SH-SY5Y (cell line): Measurements from ENCODE around the gene XCR1.

ENCODE experiments used
- GATA2 ChIP-seq: IDR thresholded peaks from 2 replicates; pipeline ENCODE4 v1.6.1; 2011; ENCODE audit warnings: mild to moderate bottlenecking, low read depth, low read length
- GATA3 ChIP-seq: IDR thresholded peaks from 2 replicates; pipeline ENCODE4 v1.6.1; 2011; ENCODE audit warnings: low read depth, mild to moderate bottlenecking, low read length, moderate library complexity

The XCR1 gene

DNA sequence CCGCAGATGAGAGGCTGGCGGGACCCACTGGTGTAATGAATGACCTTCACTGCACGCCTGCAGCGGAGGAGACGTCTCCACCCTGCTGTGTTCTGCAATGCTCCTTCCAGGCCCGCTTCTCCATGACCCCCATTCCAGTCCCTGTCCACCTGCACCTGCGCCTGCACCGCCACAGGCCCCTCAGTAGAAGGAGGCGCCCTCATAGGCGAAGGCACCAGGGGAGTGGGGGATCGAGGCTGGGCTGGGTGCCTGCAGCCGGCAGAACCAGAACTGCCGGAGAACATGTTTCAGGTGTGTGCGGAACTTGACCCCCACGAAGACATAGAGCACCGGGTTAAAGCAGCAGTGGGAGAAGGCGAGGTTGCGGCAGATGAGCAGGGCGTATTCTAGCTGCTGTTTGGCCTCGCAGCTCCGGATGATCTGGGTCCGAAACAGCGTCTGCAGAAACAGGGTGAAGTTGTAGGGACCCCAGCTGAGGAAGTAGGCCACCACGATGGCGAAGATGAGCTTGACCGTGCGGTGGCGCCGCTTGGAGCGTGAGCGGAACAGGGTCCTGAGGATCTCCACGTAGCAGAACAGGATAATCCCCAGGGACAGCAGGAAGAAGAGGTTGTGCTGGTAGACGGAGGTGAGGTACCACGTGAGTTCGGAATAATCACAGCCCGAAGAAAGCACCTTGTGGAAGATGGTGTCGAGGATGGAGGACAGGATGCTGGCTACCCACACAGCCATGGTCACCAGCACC is 6.3 kb downstream of the XCR1 start:
- TF ChIP-seq GATA3 (no peak), GATA2 (no peak)

DNA sequence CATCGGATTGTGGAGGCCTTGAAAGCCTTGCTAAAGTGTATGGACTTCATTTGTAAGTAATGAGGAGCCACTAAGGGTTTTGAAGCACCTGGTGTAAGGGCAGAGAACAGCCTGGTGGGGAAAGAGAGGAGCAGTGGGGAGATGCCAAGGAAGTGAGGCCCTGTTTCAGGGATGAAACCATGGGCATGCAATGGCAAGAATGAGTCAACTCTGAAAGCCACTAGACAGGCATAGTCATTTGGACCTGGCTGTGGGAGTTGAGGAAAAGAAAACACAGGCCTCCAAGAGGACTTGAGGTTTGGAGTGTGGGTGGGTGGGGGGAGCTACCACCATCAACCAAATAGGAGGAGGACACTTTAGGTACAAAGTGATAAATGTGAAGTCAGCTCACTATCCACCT is 7.6 kb downstream of the XCR1 start:
- TF ChIP-seq GATA2, result no peak
- TF ChIP-seq GATA3, result no peak

DNA sequence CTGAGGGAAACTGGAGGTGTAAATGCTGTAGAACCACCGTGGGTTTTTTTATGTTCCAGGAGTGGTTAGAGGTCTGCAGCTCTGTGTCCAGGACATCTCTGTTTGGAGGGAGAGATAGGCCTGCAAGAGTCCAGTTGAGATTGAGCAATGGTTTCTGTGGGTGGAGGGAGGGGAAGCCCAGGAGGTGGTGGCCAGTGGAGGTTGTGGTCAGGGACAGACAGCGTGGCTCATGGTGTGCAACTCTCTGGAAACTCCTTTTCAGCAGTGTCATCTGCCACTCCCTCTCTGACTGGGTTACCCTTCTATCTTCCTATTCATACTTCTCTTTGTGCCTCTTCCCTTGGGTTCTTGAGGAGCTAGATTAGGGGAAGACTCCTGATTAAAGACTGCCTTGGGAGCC is 9.6 kb downstream of the XCR1 start:
- TF ChIP-seq GATA2, result no peak
- no peak for TF ChIP-seq GATA3

DNA sequence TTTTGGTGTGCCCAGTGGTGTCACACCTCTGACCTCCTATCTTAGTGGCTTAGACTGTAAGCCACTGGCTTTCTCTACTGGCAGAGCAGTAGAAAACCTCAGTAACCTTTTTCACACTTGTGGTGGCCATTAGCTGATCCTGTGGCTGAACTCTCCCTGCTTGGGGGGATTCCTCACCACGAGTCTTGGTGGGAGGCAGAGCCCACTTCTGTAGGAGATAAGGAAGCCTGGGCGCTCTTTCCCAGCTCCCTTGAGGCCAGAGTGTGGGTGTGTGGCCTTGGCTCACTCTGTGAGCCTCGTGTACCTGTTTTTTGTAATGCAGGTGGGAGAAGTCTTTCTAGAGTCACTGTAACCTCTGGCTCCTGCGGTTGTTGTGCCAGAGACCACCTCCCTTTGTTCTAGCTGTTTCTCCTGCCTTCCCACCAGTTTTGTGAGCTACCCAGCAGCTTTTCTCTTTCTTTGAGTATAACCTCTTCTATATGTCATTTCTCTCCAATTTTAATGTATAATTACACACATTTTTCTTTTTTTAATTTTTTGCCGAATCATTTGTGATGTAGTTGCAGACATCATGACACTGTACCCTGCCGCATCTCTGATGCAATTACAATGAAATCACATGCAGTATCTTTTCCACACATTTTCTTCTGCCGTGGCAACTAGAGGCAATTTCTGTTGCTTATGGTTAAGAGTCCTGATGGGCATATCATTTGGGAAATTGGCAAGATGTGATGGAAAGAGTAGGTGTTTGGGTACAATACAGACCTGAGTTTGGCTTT is 13.8 kb downstream of the XCR1 start:
- TF ChIP-seq GATA2, result no peak
- no peak for TF ChIP-seq GATA3

DNA sequence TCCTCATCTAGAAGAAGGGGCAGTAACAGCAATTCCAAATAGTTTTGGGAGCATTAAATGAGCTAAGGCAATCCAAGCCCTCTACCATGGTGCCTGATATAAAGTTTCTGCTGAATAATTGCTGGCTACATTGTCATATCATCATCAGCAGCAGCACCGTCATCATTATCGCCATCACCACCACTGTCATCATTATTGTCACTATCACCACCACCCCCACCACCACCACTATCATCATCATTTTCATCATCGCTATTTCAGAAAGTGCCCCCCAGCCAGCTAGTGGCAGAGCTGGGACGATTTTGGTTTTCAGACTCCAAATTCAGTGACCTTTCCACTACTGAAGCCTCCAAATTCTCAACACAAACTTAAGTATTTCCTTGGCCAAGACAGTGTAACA is 15.0 kb downstream of the XCR1 start:
- TF ChIP-seq GATA3 (no peak), GATA2 (no peak)

DNA sequence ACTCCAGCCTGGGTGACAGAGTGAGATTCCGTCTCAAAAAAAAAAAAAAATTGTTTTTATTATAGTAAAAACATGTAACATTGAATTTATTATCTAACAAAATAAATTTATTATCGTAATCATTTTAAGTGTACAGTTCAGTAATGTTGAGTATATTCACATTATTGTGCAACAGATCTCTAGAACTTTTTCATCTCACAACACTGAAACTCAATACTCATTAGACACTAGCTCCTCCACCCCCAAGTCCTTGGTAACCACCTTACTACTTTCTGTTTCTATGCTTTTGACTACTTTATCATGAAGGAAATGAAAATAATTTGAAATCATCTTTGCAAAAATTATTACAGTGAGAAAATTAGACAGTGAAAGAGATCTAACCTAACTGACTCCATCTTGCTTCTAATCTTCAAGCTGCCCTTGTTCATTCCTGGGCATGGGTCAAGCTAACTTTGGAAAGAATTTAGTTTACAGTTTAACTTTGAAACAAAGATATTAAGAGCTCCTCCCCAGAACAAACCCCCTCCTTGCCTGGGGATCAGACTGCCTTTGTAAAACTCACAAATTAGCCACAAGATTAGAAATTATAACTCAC is 16.7 kb downstream of the XCR1 start:
- no peak for TF ChIP-seq GATA3
- no peak for TF ChIP-seq GATA2

DNA sequence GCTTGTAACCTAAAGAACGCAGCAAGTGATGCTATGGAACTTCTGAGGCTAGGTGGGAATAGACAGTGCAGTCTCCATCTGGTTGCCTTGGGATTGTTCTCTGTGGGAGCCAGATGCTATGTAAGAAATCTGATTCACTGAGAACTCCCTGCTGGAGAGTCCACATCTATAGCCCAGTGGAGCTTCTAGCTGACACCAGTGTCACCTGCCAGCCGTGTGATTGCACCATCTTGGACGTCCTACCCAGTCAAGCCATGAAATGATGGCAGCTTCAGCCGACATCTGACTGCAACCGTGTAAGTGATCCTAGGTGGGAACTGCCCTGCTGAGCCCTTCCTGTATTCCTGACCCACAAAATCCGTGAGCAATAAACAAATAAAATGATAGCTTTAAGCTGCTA is 19.2 kb downstream of the XCR1 start:
- TF ChIP-seq GATA2, result no peak
- TF ChIP-seq GATA3, result no peak

DNA sequence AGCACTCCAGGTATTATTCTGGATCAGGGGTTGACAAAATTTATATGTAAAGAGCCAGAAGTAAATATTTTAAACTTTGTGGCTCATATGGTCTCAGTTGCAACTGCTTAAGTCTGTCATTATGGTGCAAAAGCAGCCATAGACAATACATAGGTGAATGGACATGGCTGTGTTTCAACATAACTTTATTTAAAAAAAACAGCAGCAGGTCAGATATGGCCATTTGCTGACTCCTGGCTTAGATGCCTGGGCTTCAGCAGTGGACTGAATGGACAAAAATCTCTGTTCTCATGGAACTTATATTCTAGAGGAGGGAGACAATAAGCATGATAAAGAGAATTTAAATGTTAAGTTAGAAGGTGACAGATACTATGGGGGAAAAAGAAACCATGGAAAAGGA is 20.0 kb downstream of the XCR1 start:
- no peak for TF ChIP-seq GATA3
- no peak for TF ChIP-seq GATA2

DNA sequence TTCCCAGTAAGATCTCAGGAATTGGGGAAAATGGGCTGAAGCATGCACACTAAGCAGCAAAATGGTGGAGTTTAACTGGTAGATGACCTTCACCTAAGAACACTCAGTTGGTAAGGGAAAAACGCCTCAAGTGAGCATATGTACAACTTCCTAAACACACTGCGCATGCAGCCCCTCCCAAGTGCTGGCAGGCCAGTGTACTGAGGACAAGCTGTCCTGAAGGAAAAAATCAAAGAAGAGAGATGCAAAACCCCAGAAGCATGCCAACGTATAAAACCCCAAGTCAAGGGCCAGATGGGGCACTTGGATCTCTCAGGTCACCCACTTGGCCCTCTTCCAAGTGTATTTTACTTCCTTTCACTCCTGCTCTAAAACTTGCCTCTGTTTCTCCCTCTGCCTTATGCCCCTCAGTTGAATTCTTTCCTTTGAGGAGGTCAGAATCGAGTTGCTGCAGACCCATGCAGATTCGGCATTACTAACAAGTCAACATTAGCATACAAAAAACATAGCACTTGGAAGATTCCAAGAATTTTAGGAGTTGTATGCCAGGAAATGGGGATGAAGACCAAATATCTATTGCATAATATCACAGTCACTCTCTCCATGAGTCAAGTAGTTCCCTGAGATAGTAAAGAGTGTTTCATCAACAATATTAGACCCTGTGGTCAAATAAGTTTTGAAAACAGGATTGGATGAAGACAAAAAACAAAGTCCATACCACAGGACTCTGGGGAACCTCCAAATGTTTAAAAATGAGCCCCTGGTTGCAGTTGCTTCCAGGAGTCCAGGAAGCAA is 20.8 kb downstream of the XCR1 start:
- TF ChIP-seq GATA2 (no peak), GATA3 (no peak)

DNA sequence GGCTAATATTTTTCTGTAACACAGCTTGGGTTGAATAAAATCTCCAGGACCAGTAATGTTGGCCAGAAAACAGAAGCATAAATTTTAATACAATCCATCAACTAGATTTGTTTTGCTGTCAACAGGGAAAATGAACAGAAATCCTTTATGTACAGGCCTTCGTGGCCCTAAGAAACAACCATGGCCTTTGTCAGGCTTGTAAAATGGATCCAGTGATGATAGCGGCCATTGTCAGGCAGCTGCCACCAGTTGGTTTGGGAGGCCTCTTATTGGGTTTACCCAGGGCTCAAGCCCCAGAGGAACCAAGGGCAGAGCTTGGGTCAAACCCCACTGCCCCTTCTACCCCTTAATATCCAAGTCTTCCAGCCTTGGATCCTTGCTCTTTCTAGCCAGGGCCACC is 26.1 kb downstream of the XCR1 start:
- TF ChIP-seq GATA2, result no peak
- no peak for TF ChIP-seq GATA3

DNA sequence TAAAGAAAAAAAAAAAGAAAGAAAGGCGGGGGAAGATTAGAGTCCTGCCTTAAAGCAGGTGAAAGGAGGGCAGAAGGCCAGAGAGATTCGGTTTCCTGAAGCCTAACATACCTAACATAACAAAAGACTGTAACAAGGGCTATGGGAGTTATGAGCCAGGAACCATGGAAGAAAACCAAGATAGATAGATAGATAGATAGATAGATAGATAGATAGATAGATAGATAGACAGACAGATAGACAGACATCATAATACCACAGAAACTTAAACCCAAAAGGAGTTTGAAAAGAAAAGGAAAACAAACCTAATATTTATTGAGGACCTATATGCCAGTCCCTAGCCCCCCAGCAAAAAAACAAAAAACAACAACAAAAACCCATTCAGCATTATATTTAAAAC is 29.3 kb downstream of the XCR1 start:
- no peak for TF ChIP-seq GATA2
- TF ChIP-seq GATA3, result no peak

DNA sequence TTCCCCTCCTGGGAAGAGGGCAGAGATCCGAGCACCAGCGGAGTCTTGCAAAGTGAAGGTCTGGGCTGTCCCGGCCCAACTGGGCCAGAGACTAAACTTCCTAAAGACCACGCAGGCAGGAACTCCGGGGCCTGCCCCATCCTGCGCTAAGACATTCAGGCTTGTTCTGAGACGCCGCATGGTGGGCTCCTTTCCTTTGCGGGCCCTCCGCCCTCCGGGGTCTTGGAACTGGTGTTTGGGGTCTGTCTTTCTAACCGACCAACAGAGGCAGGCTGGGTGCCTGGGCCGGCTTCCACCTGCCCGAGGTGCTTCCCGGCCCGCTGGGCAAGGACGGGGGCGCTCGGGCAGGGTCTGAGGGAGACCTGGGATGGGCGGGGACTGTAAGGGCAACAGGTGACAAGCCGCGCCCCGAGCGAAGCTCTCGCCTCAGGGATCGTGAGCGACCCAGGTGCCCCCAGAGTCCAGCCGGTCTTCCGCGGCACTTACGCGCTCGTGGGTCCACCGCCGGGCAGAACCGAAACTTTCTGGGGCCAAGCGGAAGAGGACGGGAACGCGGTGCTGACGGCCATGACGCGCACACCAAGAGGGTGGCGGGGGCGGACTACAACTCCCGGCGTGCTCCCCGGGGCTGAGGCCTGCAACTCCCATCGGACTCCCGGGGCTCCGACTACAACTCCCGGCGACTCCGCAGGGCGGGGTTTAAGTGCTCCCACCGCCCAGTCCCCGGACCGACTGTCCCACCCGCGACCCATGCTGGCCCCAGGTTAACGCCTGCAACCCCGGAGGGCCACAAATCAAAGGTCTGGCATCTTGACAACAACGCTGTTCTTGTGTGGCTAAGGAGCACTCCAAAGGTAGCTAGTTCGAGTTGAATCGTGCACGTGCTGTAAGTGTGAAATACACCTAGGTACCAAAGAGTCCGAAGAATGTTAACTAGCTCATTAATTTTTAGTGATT is 31.8 kb downstream of the XCR1 start, which contains the start of gene FYCO1:
TSS of gene FYCO1 (minus strand) at position 589 of the 957 bp plus-strand sequence. CDS start 10,914 bp downstream, outside the sequence.
- TF ChIP-seq GATA3 (no peak), GATA2 (no peak)
